Loucy (cell line): ENCODE results near the gene GPR26.

Experiments
- CTCF ChIP-seq: fragments of 200-600 bp; sonication (generic); conservative IDR thresholded peaks from 2 replicates; pipeline ENCODE4 v1.5.1; 2014; ENCODE audit warnings: mild to moderate bottlenecking, antibody characterized with exemption, low read length
- EZH2phosphoT487 ChIP-seq: fragments of 200-600 bp; IDR thresholded peaks from 2 replicates; pipeline ENCODE4 v1.6.1; 2018; ENCODE audit warnings: antibody characterized with exemption, mild to moderate bottlenecking, moderate library complexity, borderline replicate concordance

DNA sequence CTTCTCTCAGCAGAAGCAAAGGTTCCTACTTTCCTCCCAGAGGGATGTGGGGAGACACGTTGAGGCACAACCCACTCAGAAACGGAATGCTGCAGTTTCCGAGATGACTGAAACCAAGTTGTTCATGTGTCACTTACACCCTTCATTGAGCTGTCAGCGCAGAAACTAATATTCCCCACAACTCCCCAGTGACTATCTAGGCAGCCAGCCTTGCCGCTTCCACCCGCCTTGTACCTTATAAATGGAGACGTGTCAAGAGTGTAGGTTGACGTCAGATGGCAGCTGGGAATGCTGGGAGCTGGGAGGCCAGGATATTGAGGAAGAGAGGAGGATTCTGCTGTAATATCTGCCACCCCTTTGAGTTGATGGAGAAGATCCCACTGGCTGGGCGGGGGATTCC is 15.1 kb downstream of the GPR26 start:
- TF ChIP-seq CTCF (no peak), EZH2phosphoT487 (no peak)
